K562 (cell line): ENCODE measurements around the gene CDYL2. TPM values are rescaled to one million over a fixed set of nuclear protein-coding genes. Genes with fewer than 3 reads are reported as not detected.

ENCODE experiments used
- FOXP4 ChIP-seq: sonication (generic); formaldehyde crosslinking; IDR thresholded peaks from 2 replicates; pipeline ENCODE4 v1.8.0; 2022; ENCODE audit warnings: mild to moderate bottlenecking, missing genetic modification reagents, borderline replicate concordance
- HDAC6 ChIP-seq: IDR thresholded peaks from 2 replicates; pipeline ENCODE4 v1.6.1; 2012; ENCODE audit warnings: low read depth, mild to moderate bottlenecking, control low read depth, inconsistent platforms, low read length, moderate library complexity
- HNRNPUL1 ChIP-seq: fragments of 200-400 bp; formaldehyde crosslinking; IDR thresholded peaks from 2 replicates; pipeline ENCODE4 v1.6.1; 2017; ENCODE audit warnings: low read length
- ILK ChIP-seq: fragments of 450-650 bp; IDR thresholded peaks from 2 replicates; pipeline ENCODE4 v1.6.1; 2016; ENCODE audit warnings: missing genetic modification characterization, low read depth, mild to moderate bottlenecking, missing compliant biosample characterization, moderate library complexity, borderline replicate concordance
- NFRKB ChIP-seq: fragments of 450-650 bp; IDR thresholded peaks from 2 replicates; pipeline ENCODE4 v1.6.1; 2016; ENCODE audit warnings: low read depth
- SREBF2 ChIP-seq: sonication (generic); formaldehyde crosslinking; IDR thresholded peaks from 2 replicates; pipeline ENCODE4 v1.4.0; 2020; ENCODE audit warnings: mild to moderate bottlenecking, missing genetic modification reagents
- ZFP36 ChIP-seq: fragments of 150-350 bp; IDR thresholded peaks from 2 replicates; pipeline ENCODE4 v1.6.1; 2018; ENCODE audit warnings: low read length, low read depth; ENCODE audit not compliant: partially characterized antibody
- polyA plus RNA-seq, 8 experiments: library from polyadenylated mRNA; depleted of rRNA in 4 of 8; stranded (reverse) in 5 of 8; unstranded in 3 of 8; fragments of >200 nt; fragmentation: Nextera tagmentation in 2 of 8; fragmentation: Illumina TruSeq in 1 of 8; extraction: Ambion mirVana in 2 of 8; extraction: Trizol in 1 of 8; gene quantifications; 2 replicates each; pipeline versions ENCODE4 v1.2.1 to v1.2.3, GENCODE V29; 2011 to 2014; ENCODE audit warnings: inconsistent platforms in 1 of 8, missing spikeins in 1 of 8
- total RNA-seq, 7 experiments: library from RNA; depleted of rRNA in 6 of 7; stranded (reverse); fragments of >200 nt in 6 of 7; fragmentation: Illumina TruSeq in 2 of 7; extraction: Trizol in 2 of 7; gene quantifications; 2 replicates each; pipeline versions ENCODE4 v1.2.1 to v1.2.3, GENCODE V29; 2011 to 2021; ENCODE audit warnings: low replicate concordance in 1 of 7
- TF ChIP-seq, protein P1 (sequence below): sonication (generic); formaldehyde crosslinking; IDR thresholded peaks from 2 replicates; pipeline ENCODE4 v1.8.0; 2022; ENCODE audit warnings: mild to moderate bottlenecking, missing genetic modification reagents
- TF ChIP-seq, protein P2 (sequence below): sonication (generic); formaldehyde crosslinking; IDR thresholded peaks from 2 replicates; pipeline ENCODE4 v1.9.0; 2022; ENCODE audit warnings: mild to moderate bottlenecking, missing genetic modification reagents

Gene CDYL2
- total and polyA plus RNA-seq, 9 of the 15 experiments (the other 6 are each of a cell fraction or from before 2014, with no cell fraction given), result under 0.01 to 0.04 (median 0.01) TPM; not detected in 6

DNA sequence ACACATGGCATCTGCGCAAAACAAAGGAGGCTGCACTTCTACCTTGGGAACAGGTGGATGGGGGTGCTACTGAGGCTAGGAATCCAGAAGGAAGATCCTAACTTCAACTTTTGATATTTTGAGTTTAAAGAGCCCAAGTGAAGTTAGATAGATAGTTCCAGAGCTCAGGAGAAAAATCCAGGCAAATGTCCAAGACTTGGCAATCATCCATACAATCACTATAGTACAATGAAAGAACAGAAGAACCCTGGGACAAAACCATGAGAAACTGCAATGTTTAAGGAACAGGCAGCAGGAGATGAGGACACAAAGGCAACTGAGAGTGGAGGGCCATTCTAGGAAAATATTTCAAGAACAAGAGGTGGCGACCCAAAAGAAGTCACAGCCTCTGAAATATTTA is 12.4 kb downstream of the CDYL2 start (continued):
- TF ChIP-seq, protein P1, sequence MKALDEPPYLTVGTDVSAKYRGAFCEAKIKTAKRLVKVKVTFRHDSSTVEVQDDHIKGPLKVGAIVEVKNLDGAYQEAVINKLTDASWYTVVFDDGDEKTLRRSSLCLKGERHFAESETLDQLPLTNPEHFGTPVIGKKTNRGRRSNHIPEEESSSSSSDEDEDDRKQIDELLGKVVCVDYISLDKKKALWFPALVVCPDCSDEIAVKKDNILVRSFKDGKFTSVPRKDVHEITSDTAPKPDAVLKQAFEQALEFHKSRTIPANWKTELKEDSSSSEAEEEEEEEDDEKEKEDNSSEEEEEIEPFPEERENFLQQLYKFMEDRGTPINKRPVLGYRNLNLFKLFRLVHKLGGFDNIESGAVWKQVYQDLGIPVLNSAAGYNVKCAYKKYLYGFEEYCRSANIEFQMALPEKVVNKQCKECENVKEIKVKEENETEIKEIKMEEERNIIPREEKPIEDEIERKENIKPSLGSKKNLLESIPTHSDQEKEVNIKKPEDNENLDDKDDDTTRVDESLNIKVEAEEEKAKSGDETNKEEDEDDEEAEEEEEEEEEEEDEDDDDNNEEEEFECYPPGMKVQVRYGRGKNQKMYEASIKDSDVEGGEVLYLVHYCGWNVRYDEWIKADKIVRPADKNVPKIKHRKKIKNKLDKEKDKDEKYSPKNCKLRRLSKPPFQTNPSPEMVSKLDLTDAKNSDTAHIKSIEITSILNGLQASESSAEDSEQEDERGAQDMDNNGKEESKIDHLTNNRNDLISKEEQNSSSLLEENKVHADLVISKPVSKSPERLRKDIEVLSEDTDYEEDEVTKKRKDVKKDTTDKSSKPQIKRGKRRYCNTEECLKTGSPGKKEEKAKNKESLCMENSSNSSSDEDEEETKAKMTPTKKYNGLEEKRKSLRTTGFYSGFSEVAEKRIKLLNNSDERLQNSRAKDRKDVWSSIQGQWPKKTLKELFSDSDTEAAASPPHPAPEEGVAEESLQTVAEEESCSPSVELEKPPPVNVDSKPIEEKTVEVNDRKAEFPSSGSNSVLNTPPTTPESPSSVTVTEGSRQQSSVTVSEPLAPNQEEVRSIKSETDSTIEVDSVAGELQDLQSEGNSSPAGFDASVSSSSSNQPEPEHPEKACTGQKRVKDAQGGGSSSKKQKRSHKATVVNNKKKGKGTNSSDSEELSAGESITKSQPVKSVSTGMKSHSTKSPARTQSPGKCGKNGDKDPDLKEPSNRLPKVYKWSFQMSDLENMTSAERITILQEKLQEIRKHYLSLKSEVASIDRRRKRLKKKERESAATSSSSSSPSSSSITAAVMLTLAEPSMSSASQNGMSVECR (CRISPR knock-in tag), result no peak
- no peak for TF ChIP-seq HNRNPUL1
- TF ChIP-seq ILK, result no peak
- TF ChIP-seq FOXP4 (CRISPR knock-in tag), result no peak
- TF ChIP-seq NFRKB, result no peak
- no peak for TF ChIP-seq HDAC6
- no peak for TF ChIP-seq ZFP36
- TF ChIP-seq, protein P2, sequence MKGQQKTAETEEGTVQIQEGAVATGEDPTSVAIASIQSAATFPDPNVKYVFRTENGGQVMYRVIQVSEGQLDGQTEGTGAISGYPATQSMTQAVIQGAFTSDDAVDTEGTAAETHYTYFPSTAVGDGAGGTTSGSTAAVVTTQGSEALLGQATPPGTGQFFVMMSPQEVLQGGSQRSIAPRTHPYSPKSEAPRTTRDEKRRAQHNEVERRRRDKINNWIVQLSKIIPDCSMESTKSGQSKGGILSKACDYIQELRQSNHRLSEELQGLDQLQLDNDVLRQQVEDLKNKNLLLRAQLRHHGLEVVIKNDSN (CRISPR knock-in tag), result no peak
- TF ChIP-seq SREBF2 (CRISPR knock-in tag), result no peak
